HG03095 (cell line): ENCODE measurements around the gene CHN1.
A peak's percentile ranks its signal among the peaks of the same experiment; 100 is the strongest.

Experiments used
- ATAC-seq: cut with Tn5 transposase; IDR thresholded peaks from one replicate; pipeline ENCODE4 v1.9.1; 2021; ENCODE audit warnings: moderate library complexity; ENCODE audit not compliant: unreplicated experiment

Gene CHN1

GRCh38 chr2:174771631-174772471, 233.3 kb downstream of the CHN1 start:
- ATAC-seq, result no peak

GRCh38 chr2:174771136-174771535, 234.0 kb downstream of the CHN1 start:
- ATAC-seq, result no peak

GRCh38 chr2:174768557-174768956, 236.6 kb downstream of the CHN1 start:
- no peak for ATAC-seq

- ATAC-seq, result no peak
Observed at GRCh38 chr2:174766271-174766670, 238.9 kb downstream of the CHN1 start.

GRCh38 chr2:174765576-174765975, 239.6 kb downstream of the CHN1 start:
- ATAC-seq, result no peak

- no peak for ATAC-seq
Observed at GRCh38 chr2:174764280-174765255, 240.6 kb downstream of the CHN1 start, which contains the start of gene CHRNA1. CHRNA1 (minus strand) TSS chr2:174764472; CDS start chr2:174764394, 78 bp downstream.

GRCh38 chr2:174763780-174764179, 241.4 kb downstream of the CHN1 start:
- ATAC-seq, result no peak

GRCh38 chr2:174762464-174762863, 242.7 kb downstream of the CHN1 start:
- ATAC-seq, result no peak

GRCh38 chr2:174761837-174762236, 243.3 kb downstream of the CHN1 start:
- no peak for ATAC-seq

GRCh38 chr2:174760845-174761473, 244.2 kb downstream of the CHN1 start:
- no peak for ATAC-seq

GRCh38 chr2:174759381-174760065, 245.7 kb downstream of the CHN1 start:
- no peak for ATAC-seq

- no peak for ATAC-seq
Observed at GRCh38 chr2:174756743-174757142, 248.4 kb downstream of the CHN1 start.

GRCh38 chr2:174753038-174753633, 252.0 kb downstream of the CHN1 start:
- ATAC-seq, result no peak

GRCh38 chr2:174752403-174753037, 252.7 kb downstream of the CHN1 start:
- peak; percentile 83 for ATAC-seq

GRCh38 chr2:174750923-174751441, 254.2 kb downstream of the CHN1 start:
- ATAC-seq, result peak; percentile 41

GRCh38 chr2:174749793-174750192, 255.4 kb downstream of the CHN1 start:
- ATAC-seq, result no peak

- peak; percentile 31 for ATAC-seq
Observed at GRCh38 chr2:174748948-174749347, 256.2 kb downstream of the CHN1 start.
